OCI-LY1 (cell line): ENCODE results near the gene KCNIP3.

Experiments
- H2AFZ ChIP-seq: fragments of 200-600 bp; sonication (generic), shearing (Covaris generic); 2 replicates; pipeline ENCODE4 v1.6.0; 2014; ENCODE audit warnings: antibody characterized with exemption, mild to moderate bottlenecking, low read length
- H3F3A ChIP-seq: fragments of 200-600 bp; sonication (generic), shearing (Covaris generic); 2 replicates; pipeline ENCODE4 v1.6.0; 2014; ENCODE audit warnings: mild to moderate bottlenecking, antibody characterized with exemption, low read length, moderate library complexity; ENCODE audit not compliant: insufficient read depth
- H3K27ac ChIP-seq: fragments of 200-600 bp; sonication (generic); 2 replicates; pipeline ENCODE4 v1.5.1; 2014; ENCODE audit warnings: low read length, mixed run types, mild to moderate bottlenecking, low read depth; ENCODE audit not compliant: poor library complexity, severe bottlenecking
- H3K27me3 ChIP-seq: fragments of 200-600 bp; sonication (generic); 2 replicates; pipeline ENCODE4 v1.6.0; 2014; ENCODE audit warnings: antibody characterized with exemption, mild to moderate bottlenecking, low read length, moderate library complexity; ENCODE audit not compliant: insufficient read depth
- H3K36me3 ChIP-seq: fragments of 200-600 bp; sonication (generic); 2 replicates; pipeline ENCODE4 v1.6.1; 2014; ENCODE audit warnings: mild to moderate bottlenecking, antibody characterized with exemption, low read length, moderate library complexity, mixed read lengths; ENCODE audit not compliant: insufficient read depth
- H3K4me1 ChIP-seq: fragments of 200-600 bp; sonication (generic); 2 replicates; pipeline ENCODE4 v1.5.1; 2014; ENCODE audit warnings: mild to moderate bottlenecking, low read length, moderate library complexity; ENCODE audit not compliant: insufficient read depth, severe bottlenecking
- H3K4me2 ChIP-seq: fragments of 200-600 bp; sonication (generic), shearing (Covaris generic); 2 replicates; pipeline ENCODE4 v1.6.1; 2014; ENCODE audit warnings: low read length
- H3K4me3 ChIP-seq: fragments of 200-600 bp; sonication (generic); 2 replicates; pipeline ENCODE4 v1.5.1; 2014; ENCODE audit warnings: low read length, low read depth, mild to moderate bottlenecking, mixed read lengths; ENCODE audit not compliant: poor library complexity, severe bottlenecking
- H3K79me2 ChIP-seq: fragments of 200-600 bp; shearing (Covaris generic); 2 replicates; pipeline ENCODE4 v1.6.1; 2016; ENCODE audit warnings: mixed run types, low read length, mixed read lengths; ENCODE audit not compliant: insufficient read depth
- H3K9ac ChIP-seq: fragments of 200-600 bp; sonication (generic), shearing (Covaris generic); 2 replicates; pipeline ENCODE4 v1.6.1; 2014; ENCODE audit warnings: mild to moderate bottlenecking, low read length, mixed read lengths
- H3K9me2 ChIP-seq: fragments of 200-600 bp; sonication (generic), shearing (Covaris generic); 2 replicates; pipeline ENCODE4 v1.6.1; 2014; ENCODE audit warnings: low read depth, mild to moderate bottlenecking, low read length, mixed read lengths
- H3K9me3 ChIP-seq: fragments of 200-600 bp; shearing (Covaris generic); 2 replicates; pipeline ENCODE4 v1.6.1; 2014; ENCODE audit warnings: low read length, mixed read lengths
- H4K20me1 ChIP-seq: fragments of 200-600 bp; sonication (generic), shearing (Covaris generic); 2 replicates; pipeline ENCODE4 v1.6.0; 2016; ENCODE audit warnings: mild to moderate bottlenecking, low read length; ENCODE audit not compliant: insufficient read depth
- CTCF ChIP-seq: fragments of 200-600 bp; sonication (generic), shearing (Covaris generic); IDR thresholded peaks from 2 replicates; pipeline ENCODE4 v1.5.1; 2017; ENCODE audit warnings: mild to moderate bottlenecking, antibody characterized with exemption, low read length, moderate library complexity, mixed read lengths
- EZH2 ChIP-seq: fragments of 200-600 bp; sonication (generic), shearing (Covaris generic); IDR thresholded peaks from 2 replicates; pipeline ENCODE4 v1.8.0; 2017; ENCODE audit warnings: borderline replicate concordance, mixed run types, mild to moderate bottlenecking, antibody characterized with exemption, low read length, moderate library complexity, mixed read lengths

Gene KCNIP3

DNA sequence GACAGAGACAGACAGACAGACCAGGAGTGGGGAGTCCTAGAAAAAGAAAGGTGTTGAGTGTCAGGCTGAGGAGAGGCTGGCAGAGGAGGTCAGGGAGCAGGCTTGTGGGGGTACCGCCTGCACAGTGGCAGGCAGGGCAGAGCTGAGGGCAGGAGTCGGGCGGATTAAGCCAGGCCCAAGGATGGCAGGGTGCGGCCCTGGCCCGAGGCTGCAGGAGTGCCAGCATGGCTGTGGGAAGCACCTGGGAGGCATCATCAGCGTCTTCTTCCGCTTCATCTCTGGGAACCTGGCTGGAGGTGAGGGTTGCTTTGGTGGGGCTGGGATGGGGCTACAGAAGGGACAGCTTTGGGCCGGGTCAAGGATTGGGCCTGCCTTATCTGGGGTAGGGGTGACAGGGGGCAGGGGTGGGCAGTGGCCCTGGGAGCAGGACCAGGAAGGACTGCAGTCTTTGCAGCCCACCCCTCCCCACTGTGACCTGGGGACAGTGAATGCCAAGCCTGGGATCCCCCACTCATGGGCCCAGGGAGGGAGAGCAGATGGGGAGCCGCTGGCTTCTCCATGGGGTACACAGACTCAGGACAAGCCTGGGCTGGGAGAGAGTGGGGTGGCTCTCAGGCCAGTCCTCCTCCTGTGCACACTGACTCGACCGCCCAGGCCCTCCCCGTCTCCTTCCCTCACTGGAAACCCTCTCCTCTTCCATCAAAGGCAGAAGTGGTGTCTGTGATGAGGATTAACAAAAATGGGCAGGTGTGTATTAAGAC lies 20.7 kb downstream of the KCNIP3 start:
- Histone ChIP-seq H3K4me2 (no peak overlapping the region), H3K27me3 (no peaks in the 10 kb centered on the region), H2AFZ (no peak overlapping the region), H3K79me2 (no peaks in the 10 kb centered on the region), H4K20me1 (no peaks in the 10 kb centered on the region), H3K9me2 (no peaks in the 10 kb centered on the region), H3K27ac (no peak overlapping the region), H3K9me3 (no peaks in the 10 kb centered on the region), H3K9ac (no peak overlapping the region), H3K4me1 (no peaks in the 10 kb centered on the region), H3F3A (no peaks in the 10 kb centered on the region), H3K4me3 (no peak overlapping the region), H3K36me3 (no peaks in the 10 kb centered on the region)
- TF ChIP-seq CTCF: no peak
- no peak for TF ChIP-seq EZH2

- TF ChIP-seq CTCF: no peak
- no peak for TF ChIP-seq EZH2
- Histone ChIP-seq H3K27me3 (no peaks in the 10 kb centered on the region), H3K4me3 (no peak overlapping the region), H3F3A (no peaks in the 10 kb centered on the region), H3K36me3 (no peaks in the 10 kb centered on the region), H3K9ac (no peak overlapping the region), H2AFZ (no peak overlapping the region), H3K9me2 (no peaks in the 10 kb centered on the region), H4K20me1 (no peaks in the 10 kb centered on the region), H3K4me2 (no peak overlapping the region), H3K9me3 (no peaks in the 10 kb centered on the region), H3K79me2 (no peaks in the 10 kb centered on the region), H3K27ac (no peak overlapping the region), H3K4me1 (no peaks in the 10 kb centered on the region)
These were observed 21.5 kb downstream of the KCNIP3 start for GRCh38 chr2:95318431-95319220.

GRCh38 chr2:95319481-95320343 lies 22.6 kb downstream of the KCNIP3 start:
- H4K20me1 ChIP-seq: no peaks in the 10 kb centered on the region
- H3F3A ChIP-seq: no peaks in the 10 kb centered on the region
- H3K79me2 ChIP-seq: no peaks in the 10 kb centered on the region
- TF ChIP-seq CTCF: no peak
- no peak overlapping the region for H3K27ac ChIP-seq
- no peaks in the 10 kb centered on the region for H3K27me3 ChIP-seq
- no peaks in the 10 kb centered on the region for H3K9me3 ChIP-seq
- no peaks in the 10 kb centered on the region for H3K9me2 ChIP-seq
- H3K9ac ChIP-seq: no peak overlapping the region
- H3K4me3 ChIP-seq: no peak overlapping the region
- H2AFZ ChIP-seq: no peak overlapping the region
- H3K4me1 ChIP-seq: no peaks in the 10 kb centered on the region
- H3K4me2 ChIP-seq: no peak overlapping the region
- no peaks in the 10 kb centered on the region for H3K36me3 ChIP-seq
